A549 (cell line): ENCODE results near the gene SHISA4. TPM values are rescaled to one million over a fixed set of nuclear protein-coding genes. Genes with fewer than 3 reads are reported as not detected.

Source experiments
- ATAC-seq, 2 experiments: fragments of 200-7000 bp in 1 of 2; fragments of >200 bp in 1 of 2; cut with Nextera tagmentation in 1 of 2; cut with Tn5 transposase in 1 of 2; 3 replicates each; pipeline versions ENCODE4 v1.8.0 to v1.9.1; 2018 to 2020; ENCODE audit warnings: mild to moderate bottlenecking in 1 of 2, moderate library complexity in 1 of 2
- CTCF ChIA-PET: fragments of 300-600 bp; sonication (Branson Sonifier 250); formaldehyde crosslinking; extraction: SDS; loops from one replicate; lab custom pipeline; 2021; ENCODE audit warnings: antibody characterized with exemption, inconsistent platforms; lab: Yijun Ruan, JAX
- POLR2A ChIA-PET: fragments of 350-600 bp; formaldehyde crosslinking; extraction: SDS; loops from one replicate; lab custom pipeline; 2021; ENCODE audit warnings: antibody characterized with exemption, inconsistent platforms; lab: Yijun Ruan, JAX
- DNase-seq, 2 experiments: peaks; one replicate each; pipeline versions ENCODE4 v3.0.0 to v3.0.0-alpha.2; 2011 to 2016; ENCODE audit warnings: low read depth in 1 of 2, low spot score in 1 of 2
- FAIRE-seq: peaks from 2 replicates; lab custom pipeline; 2011; peaks lifted over from hg19 to GRCh38; lab: Jason Lieb, UNC
- H3K27ac ChIP-seq, 2 experiments: fragments of >200 bp; sonication (Bioruptor Twin); formaldehyde crosslinking; 3 replicates each; pipeline ENCODE4 v1.5.1; 2016 to 2017
- H3K4me1 ChIP-seq: fragments of >200 bp; sonication (Bioruptor Twin); formaldehyde crosslinking; 3 replicates; pipeline ENCODE4 v1.6.1; 2016
- H3K4me2 ChIP-seq: fragments of >200 bp; sonication (Bioruptor Twin); formaldehyde crosslinking; 3 replicates; pipeline ENCODE4 v1.6.1; 2016
- H3K4me3 ChIP-seq: fragments of >200 bp; sonication (Bioruptor Twin); formaldehyde crosslinking; 3 replicates; pipeline ENCODE4 v1.5.1; 2016
- H3K9me3 ChIP-seq: fragments of >200 bp; sonication (Bioruptor Twin); formaldehyde crosslinking; 3 replicates; pipeline ENCODE4 v1.6.1; 2016
- CBX8 ChIP-seq: fragments of 200-600 bp; sonication (generic); IDR thresholded peaks from 2 replicates; pipeline ENCODE4 v1.6.1; 2016
- CHD2 ChIP-seq: fragments of 150-350 bp; IDR thresholded peaks from 2 replicates; pipeline ENCODE4 v1.6.1; 2014; ENCODE audit warnings: low read length; ENCODE audit not compliant: partially characterized antibody
- EHMT2 ChIP-seq: fragments of 200-600 bp; sonication (generic); IDR thresholded peaks from 2 replicates; pipeline ENCODE4 v1.6.1; 2016; ENCODE audit warnings: antibody characterized with exemption, low read depth, mild to moderate bottlenecking, moderate library complexity
- EP300 ChIP-seq, 2 experiments: fragments of >200 bp; sonication (Bioruptor Twin); formaldehyde crosslinking; IDR thresholded peaks; 2 replicates in 1 of 2; 3 replicates in 1 of 2; pipeline ENCODE4 v1.6.1; 2016 to 2017
- FOSL2 ChIP-seq, 2 experiments: fragments of 450-650 bp in 1 of 2; fragments of >200 bp in 1 of 2; sonication (Bioruptor Twin) in 1 of 2; formaldehyde crosslinking; IDR thresholded peaks; 2 replicates each; pipeline versions ENCODE4 v1.5.0 to v1.6.1; 2016 to 2020; ENCODE audit warnings: mild to moderate bottlenecking in 1 of 2, moderate library complexity in 1 of 2
- HDAC2 ChIP-seq: fragments of 200-600 bp; sonication (generic); IDR thresholded peaks from 2 replicates; pipeline ENCODE4 v1.6.1; 2016
- HOXA7 ChIP-seq: fragments of 250-450 bp; sonication (Bioruptor Pico); IDR thresholded peaks from 2 replicates; pipeline ENCODE4 v1.5.0; 2020; ENCODE audit warnings: mild to moderate bottlenecking, moderate library complexity
- HOXB13 ChIP-seq: fragments of 250-450 bp; sonication (Bioruptor Pico); IDR thresholded peaks from 2 replicates; pipeline ENCODE4 v1.5.0; 2020; ENCODE audit warnings: low read depth, mild to moderate bottlenecking, moderate library complexity
- HOXB5 ChIP-seq: fragments of 250-450 bp; sonication (Bioruptor Pico); IDR thresholded peaks from 2 replicates; pipeline ENCODE4 v1.5.0; 2020; ENCODE audit warnings: mild to moderate bottlenecking, moderate library complexity
- KDM1A ChIP-seq: fragments of 200-600 bp; sonication (generic); IDR thresholded peaks from 2 replicates; pipeline ENCODE4 v1.6.1; 2016; ENCODE audit warnings: low read depth, mild to moderate bottlenecking
- RARB ChIP-seq: fragments of 250-450 bp; sonication (Bioruptor Pico); IDR thresholded peaks from 2 replicates; pipeline ENCODE4 v1.8.0; 2021; ENCODE audit warnings: mild to moderate bottlenecking, moderate library complexity
- RCOR1 ChIP-seq: fragments of 150-350 bp; IDR thresholded peaks from 2 replicates; pipeline ENCODE4 v1.6.1; 2014; ENCODE audit warnings: antibody characterized with exemption, low read length, low read depth
- SMC3 ChIP-seq: fragments of >200 bp; sonication (Bioruptor Twin); formaldehyde crosslinking; IDR thresholded peaks from 3 replicates; pipeline ENCODE4 v1.6.1; 2018; ENCODE audit warnings: inconsistent platforms
- TP53 ChIP-seq: fragments of 250-450 bp; sonication (Bioruptor Pico); IDR thresholded peaks from 2 replicates; pipeline ENCODE4 v1.5.0; 2021; ENCODE audit warnings: mild to moderate bottlenecking, moderate library complexity
- ZC3H11A ChIP-seq: fragments of 450-650 bp; IDR thresholded peaks from 2 replicates; pipeline ENCODE4 v1.6.1; 2014; ENCODE audit warnings: antibody characterized with exemption, mild to moderate bottlenecking
- ZSCAN20 ChIP-seq: fragments of 250-450 bp; sonication (Bioruptor Pico); IDR thresholded peaks from 2 replicates; pipeline ENCODE4 v1.8.0; 2022; ENCODE audit warnings: mild to moderate bottlenecking, moderate library complexity
- WGBS: methylation state at CpG from one replicate; pipeline ENCODE4 v1.1.6; 2017; ENCODE audit errors: missing lambda C conversion rate; 5-methylcytosine and 5-hydroxymethylcytosine counted together
- polyA plus RNA-seq, 4 experiments: library from polyadenylated mRNA; depleted of rRNA in 3 of 4; stranded (reverse); fragments of >200 nt; fragmentation: RNase III in 1 of 4; extraction: RNeasy Plus Mini Kit Qiagen cat#74134 plus additional on column Dnase treatment in 1 of 4; gene quantifications; 2 replicates in 3 of 4; 3 replicates in 1 of 4; pipeline ENCODE4 v1.2.3, GENCODE V29; 2011 to 2017
- TF ChIP-seq, protein P1 (sequence below): IDR thresholded peaks from 2 replicates; pipeline ENCODE4 v1.6.1; 2012; ENCODE audit warnings: low read depth, borderline replicate concordance
- TF ChIP-seq, protein P2 (sequence below): fragments of 250-450 bp; sonication (Bioruptor Pico); IDR thresholded peaks from 2 replicates; pipeline ENCODE4 v1.5.0; 2020; ENCODE audit warnings: low read depth, mild to moderate bottlenecking, moderate library complexity
- TF ChIP-seq, protein P3 (sequence below): fragments of 450-650 bp; IDR thresholded peaks from 2 replicates; pipeline ENCODE4 v1.6.1; 2014; ENCODE audit warnings: antibody characterized with exemption
- TF ChIP-seq, protein P4 (sequence below): IDR thresholded peaks from 2 replicates; pipeline ENCODE4 v1.6.1; 2012
- TF ChIP-seq, protein P5 (sequence below): fragments of 200-600 bp; sonication (generic); IDR thresholded peaks from 2 replicates; pipeline ENCODE4 v1.6.1; 2016; ENCODE audit warnings: antibody characterized with exemption, mild to moderate bottlenecking, moderate library complexity

Gene SHISA4
- polyA plus RNA-seq, 2 of the 4 experiments (the other 2 are of a cell fraction) = 10.0 to 15.0 TPM

DNA sequence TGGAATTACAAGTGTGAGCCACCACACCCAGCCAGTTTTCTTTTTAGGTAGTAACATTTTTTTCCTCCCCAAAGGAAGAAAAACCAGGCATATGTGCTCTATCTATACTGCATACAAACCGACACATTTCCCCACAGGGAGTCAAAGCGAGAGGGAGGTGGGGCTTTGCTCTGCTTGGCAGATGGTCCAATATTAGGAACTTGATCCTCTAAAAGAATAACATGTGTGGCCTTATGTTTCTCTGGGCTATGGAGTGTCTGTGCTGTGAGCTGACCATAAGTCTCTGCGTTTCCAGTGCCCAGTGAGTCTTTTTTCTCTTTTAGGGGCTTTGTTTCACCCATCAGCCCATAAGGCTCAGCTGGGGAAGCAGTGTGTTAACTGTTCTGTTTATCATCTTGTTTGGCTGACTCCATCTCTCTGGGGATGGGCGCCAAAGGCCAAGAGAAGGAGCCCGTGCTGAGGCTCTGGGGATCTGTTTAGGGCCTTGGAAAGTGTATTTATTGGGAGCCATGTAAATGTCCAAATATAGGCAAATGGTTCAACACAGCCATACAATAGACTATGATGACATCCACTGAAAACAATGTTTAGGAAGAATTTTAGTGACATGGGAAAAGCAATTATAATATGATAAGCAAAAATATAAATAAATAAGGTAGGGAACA, 37.4 kb downstream of the SHISA4 start:
- Histone ChIP-seq H3K4me2 (no peak overlapping the region), H3K9me3 (0 out of 3 replicates have a peak, but pooled peaks cover 4% of the 10 kb centered on the region), H3K4me1 (0 out of 3 replicates have a peak, but pooled peaks cover 5% of the 10 kb centered on the region), H3K4me3 (no peak overlapping the region), H3K27ac (no peak overlapping the region)
- no peak for TF ChIP-seq HOXB13 (CRISPR knock-in tag)
- no peak for TF ChIP-seq RCOR1
- TF ChIP-seq, protein P1, sequence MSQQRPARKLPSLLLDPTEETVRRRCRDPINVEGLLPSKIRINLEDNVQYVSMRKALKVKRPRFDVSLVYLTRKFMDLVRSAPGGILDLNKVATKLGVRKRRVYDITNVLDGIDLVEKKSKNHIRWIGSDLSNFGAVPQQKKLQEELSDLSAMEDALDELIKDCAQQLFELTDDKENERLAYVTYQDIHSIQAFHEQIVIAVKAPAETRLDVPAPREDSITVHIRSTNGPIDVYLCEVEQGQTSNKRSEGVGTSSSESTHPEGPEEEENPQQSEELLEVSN = no peak
- no peak for TF ChIP-seq TP53 (CRISPR knock-in tag)
- TF ChIP-seq HOXB5 (CRISPR knock-in tag) = no peak
- no peak for TF ChIP-seq HOXA7 (CRISPR knock-in tag)
- no peak for TF ChIP-seq KDM1A
- no peak for TF ChIP-seq HDAC2
- TF ChIP-seq, protein P2, sequence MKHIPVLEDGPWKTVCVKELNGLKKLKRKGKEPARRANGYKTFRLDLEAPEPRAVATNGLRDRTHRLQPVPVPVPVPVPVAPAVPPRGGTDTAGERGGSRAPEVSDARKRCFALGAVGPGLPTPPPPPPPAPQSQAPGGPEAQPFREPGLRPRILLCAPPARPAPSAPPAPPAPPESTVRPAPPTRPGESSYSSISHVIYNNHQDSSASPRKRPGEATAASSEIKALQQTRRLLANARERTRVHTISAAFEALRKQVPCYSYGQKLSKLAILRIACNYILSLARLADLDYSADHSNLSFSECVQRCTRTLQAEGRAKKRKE (CRISPR knock-in tag) = no peak
- TF ChIP-seq, protein P3, sequence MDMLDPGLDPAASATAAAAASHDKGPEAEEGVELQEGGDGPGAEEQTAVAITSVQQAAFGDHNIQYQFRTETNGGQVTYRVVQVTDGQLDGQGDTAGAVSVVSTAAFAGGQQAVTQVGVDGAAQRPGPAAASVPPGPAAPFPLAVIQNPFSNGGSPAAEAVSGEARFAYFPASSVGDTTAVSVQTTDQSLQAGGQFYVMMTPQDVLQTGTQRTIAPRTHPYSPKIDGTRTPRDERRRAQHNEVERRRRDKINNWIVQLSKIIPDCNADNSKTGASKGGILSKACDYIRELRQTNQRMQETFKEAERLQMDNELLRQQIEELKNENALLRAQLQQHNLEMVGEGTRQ = no peak
- TF ChIP-seq EP300 (IDR thresholded peaks at IDR 0.05) = no peak
- no peak for TF ChIP-seq FOSL2 (IDR thresholded peaks at IDR 0.05)
- no peak for TF ChIP-seq FOSL2 (CRISPR knock-in tag; IDR thresholded peaks at IDR 0.05)
- POLR2A ChIA-PET = no interaction called here
- ATAC-seq (no peak), DNase-seq (no peak), FAIRE-seq (no peak)
- CTCF ChIA-PET = interaction anchor here (0.8 kb wide), 1 partner anchor 10 kb away, joined by 3 read pairs; no protein-coding TSS in a partner anchor
- WGBS = 88% methylated on average over 5 of the region's 5 CpGs

DNA sequence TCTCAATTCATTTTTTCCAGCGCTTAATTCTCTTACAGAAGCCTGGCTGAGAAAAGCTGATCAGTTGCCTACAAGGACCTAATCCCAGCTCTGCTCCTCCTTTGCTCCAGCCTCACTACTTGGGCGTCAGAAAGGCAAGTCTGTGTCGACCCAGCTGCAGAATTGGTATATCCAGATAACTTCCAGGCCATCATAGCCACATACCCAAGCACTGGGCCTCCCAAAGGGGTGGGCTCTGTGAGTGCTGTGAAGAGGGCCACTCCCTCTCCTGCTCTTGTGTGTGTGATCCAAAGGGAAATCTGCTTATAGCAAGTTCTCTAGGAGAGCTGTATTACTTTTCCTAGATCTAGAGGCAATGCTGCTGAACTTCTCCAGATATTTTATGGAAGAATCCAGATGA, 39.6 kb downstream of the SHISA4 start:
- no peak for ATAC-seq

DNA sequence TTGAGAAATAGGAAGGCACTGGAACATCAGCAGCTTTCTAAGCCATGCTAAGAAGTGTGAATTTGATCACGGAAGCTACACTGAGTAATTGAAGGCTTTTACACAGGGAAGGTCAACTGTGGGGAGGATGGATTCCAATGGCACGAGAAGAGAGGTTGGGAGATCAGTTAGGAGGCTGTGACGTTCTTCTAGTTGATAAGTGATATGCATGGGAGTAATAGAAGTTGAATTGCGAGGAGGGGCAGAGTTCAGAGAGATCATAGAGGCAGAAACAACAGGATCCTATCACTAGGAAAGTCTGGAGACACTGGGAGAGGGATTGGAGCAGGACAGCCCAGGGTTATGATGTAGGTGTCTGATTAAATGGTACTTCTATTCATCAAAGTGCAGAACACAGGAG, 41.4 kb downstream of the SHISA4 start:
- TF ChIP-seq ZC3H11A = no peak
- no peak for TF ChIP-seq CHD2
- TF ChIP-seq, protein P4, sequence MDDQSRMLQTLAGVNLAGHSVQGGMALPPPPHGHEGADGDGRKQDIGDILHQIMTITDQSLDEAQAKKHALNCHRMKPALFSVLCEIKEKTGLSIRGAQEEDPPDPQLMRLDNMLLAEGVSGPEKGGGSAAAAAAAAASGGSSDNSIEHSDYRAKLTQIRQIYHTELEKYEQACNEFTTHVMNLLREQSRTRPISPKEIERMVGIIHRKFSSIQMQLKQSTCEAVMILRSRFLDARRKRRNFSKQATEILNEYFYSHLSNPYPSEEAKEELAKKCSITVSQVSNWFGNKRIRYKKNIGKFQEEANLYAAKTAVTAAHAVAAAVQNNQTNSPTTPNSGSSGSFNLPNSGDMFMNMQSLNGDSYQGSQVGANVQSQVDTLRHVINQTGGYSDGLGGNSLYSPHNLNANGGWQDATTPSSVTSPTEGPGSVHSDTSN = no peak
- TF ChIP-seq ZSCAN20 = no peak
- TF ChIP-seq HOXB13 (CRISPR knock-in tag) = no peak
- TF ChIP-seq, protein P5, sequence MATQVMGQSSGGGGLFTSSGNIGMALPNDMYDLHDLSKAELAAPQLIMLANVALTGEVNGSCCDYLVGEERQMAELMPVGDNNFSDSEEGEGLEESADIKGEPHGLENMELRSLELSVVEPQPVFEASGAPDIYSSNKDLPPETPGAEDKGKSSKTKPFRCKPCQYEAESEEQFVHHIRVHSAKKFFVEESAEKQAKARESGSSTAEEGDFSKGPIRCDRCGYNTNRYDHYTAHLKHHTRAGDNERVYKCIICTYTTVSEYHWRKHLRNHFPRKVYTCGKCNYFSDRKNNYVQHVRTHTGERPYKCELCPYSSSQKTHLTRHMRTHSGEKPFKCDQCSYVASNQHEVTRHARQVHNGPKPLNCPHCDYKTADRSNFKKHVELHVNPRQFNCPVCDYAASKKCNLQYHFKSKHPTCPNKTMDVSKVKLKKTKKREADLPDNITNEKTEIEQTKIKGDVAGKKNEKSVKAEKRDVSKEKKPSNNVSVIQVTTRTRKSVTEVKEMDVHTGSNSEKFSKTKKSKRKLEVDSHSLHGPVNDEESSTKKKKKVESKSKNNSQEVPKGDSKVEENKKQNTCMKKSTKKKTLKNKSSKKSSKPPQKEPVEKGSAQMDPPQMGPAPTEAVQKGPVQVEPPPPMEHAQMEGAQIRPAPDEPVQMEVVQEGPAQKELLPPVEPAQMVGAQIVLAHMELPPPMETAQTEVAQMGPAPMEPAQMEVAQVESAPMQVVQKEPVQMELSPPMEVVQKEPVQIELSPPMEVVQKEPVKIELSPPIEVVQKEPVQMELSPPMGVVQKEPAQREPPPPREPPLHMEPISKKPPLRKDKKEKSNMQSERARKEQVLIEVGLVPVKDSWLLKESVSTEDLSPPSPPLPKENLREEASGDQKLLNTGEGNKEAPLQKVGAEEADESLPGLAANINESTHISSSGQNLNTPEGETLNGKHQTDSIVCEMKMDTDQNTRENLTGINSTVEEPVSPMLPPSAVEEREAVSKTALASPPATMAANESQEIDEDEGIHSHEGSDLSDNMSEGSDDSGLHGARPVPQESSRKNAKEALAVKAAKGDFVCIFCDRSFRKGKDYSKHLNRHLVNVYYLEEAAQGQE = no peak
- H3K9me3 ChIP-seq = no peaks in the 10 kb centered on the region
- WGBS = 38% methylated on average over 4 of the region's 4 CpGs
- POLR2A ChIA-PET = no interaction called here
- DNase-seq (no peak), FAIRE-seq (no peak), ATAC-seq (no peak)
- no peak overlapping the region for H3K27ac ChIP-seq
- H3K4me3 ChIP-seq = no peak overlapping the region
- H3K4me2 ChIP-seq = no peak overlapping the region
- CTCF ChIA-PET = interaction anchor here (1.3 to 2.9 kb wide), 2 partner anchors 11 to 34 kb away, joined by 6 to 16 read pairs; no protein-coding TSS in a partner anchor
- H3K4me1 ChIP-seq = no peaks in the 10 kb centered on the region

More for the DNA sequence above, 39.6 kb downstream of the SHISA4 start:
- no peak for DNase-seq
- 74% methylated on average over 3 of the region's 3 CpGs for WGBS
- ChIA-PET CTCF (interaction anchor here (1.1 to 2.9 kb wide), 5 partner anchors 11 to 32 kb away, joined by 4 to 16 read pairs (median 4); partner anchors contain the start of gene LMOD1), POLR2A (no interaction called here)
- no peak for FAIRE-seq
- no peaks in the 10 kb centered on the region for H3K4me1 ChIP-seq
- no peak for TF ChIP-seq ZSCAN20
- TF ChIP-seq EHMT2 = no peak
- TF ChIP-seq RARB (CRISPR knock-in tag) = no peak
- TF ChIP-seq KDM1A = no peak
- no peak for TF ChIP-seq ZC3H11A
- no peak for TF ChIP-seq HOXB5 (CRISPR knock-in tag)
- TF ChIP-seq CBX8 = no peak
- TF ChIP-seq, protein P3 = no peak
- no peak for TF ChIP-seq SMC3
- TF ChIP-seq, all 56 proteins: peak for 0
- no peak overlapping the region for H3K4me3 ChIP-seq
- H3K9me3 ChIP-seq = no peaks in the 10 kb centered on the region
- H3K4me2 ChIP-seq = no peak overlapping the region
- no peak overlapping the region for H3K27ac ChIP-seq
